ENCODE measurements around the gene ATP5PO.
A peak's percentile ranks its signal among the peaks of the same experiment; 100 is the strongest.

ATP5PO gene

GRCh38 chr21:33915368-33916199 lies at the start of gene ATP5PO:
Gene ATP5PO, minus strand, starts transcription at chr21:33915804. Its CDS starts 41 bp downstream, at chr21:33915763.
- peak; percentile 94 to 95 for DNase-seq

- DNase-seq = no peak
These were observed 49.2 kb upstream of the ATP5PO start for GRCh38 chr21:33964706-33965325.

GRCh38 chr21:33963848-33964555 lies 48.4 kb upstream of the ATP5PO start:
- no peak for DNase-seq

GRCh38 chr21:33962290-33962689 lies 46.7 kb upstream of the ATP5PO start:
- DNase-seq = no peak

GRCh38 chr21:33961061-33961460 lies 45.5 kb upstream of the ATP5PO start:
- DNase-seq = no peak

GRCh38 chr21:33959680-33960079 lies 44.1 kb upstream of the ATP5PO start:
- DNase-seq = no peak

- DNase-seq = no peak
These were observed 38.8 kb upstream of the ATP5PO start for GRCh38 chr21:33954395-33954794.

GRCh38 chr21:33951276-33952178 lies 35.9 kb upstream of the ATP5PO start:
- DNase-seq = no peak

- no peak for DNase-seq
These were observed 35.0 kb upstream of the ATP5PO start for GRCh38 chr21:33950431-33951079.

GRCh38 chr21:33949516-33950430 lies 34.2 kb upstream of the ATP5PO start:
- DNase-seq = peak; percentile 48 to 54

- DNase-seq = no peak
These were observed 33.4 kb upstream of the ATP5PO start for GRCh38 chr21:33948951-33949444.

- DNase-seq = peak; percentile 62 to 68
These were observed 32.7 kb upstream of the ATP5PO start for GRCh38 chr21:33948096-33948950.

- DNase-seq = peak; percentile 83 to 90
These were observed 32.0 kb upstream of the ATP5PO start for GRCh38 chr21:33947451-33948095.

GRCh38 chr21:33945652-33946270 lies 30.2 kb upstream of the ATP5PO start:
- DNase-seq = no peak

- no peak for DNase-seq
These were observed 28.7 kb upstream of the ATP5PO start for GRCh38 chr21:33944185-33944763.

GRCh38 chr21:33943293-33943692 lies 27.7 kb upstream of the ATP5PO start:
- no peak for DNase-seq

- DNase-seq = no peak
These were observed 26.8 kb upstream of the ATP5PO start for GRCh38 chr21:33942426-33942825.

GRCh38 chr21:33940881-33941245 lies 25.3 kb upstream of the ATP5PO start:
- no peak for DNase-seq
